Caco-2 (cell line): ENCODE measurements around the gene C3orf22. TPM values are rescaled to one million over a fixed set of nuclear protein-coding genes. Genes with fewer than 3 reads are reported as not detected.

Experiments
- BruUV-seq: library from RNA; stranded (reverse); fragments of 400-500 nt; replicated peaks from 2 replicates; lab custom pipeline; 2021; lab: Mats Ljungman, UMichigan
- CTCF ChIA-PET: fragments of 300-600 bp; sonication (Branson Sonifier 250); formaldehyde crosslinking; loops from one replicate; lab custom pipeline; 2022; ENCODE audit warnings: antibody characterized with exemption; lab: Charles Lee
- POLR2A ChIA-PET: fragments of 300-600 bp; sonication (Branson Sonifier 250); formaldehyde crosslinking; loops from one replicate; lab custom pipeline; 2022; ENCODE audit warnings: antibody characterized with exemption; lab: Charles Lee
- DNase-seq, 2 experiments: peaks; one replicate each; pipeline versions ENCODE4 v3.0.0 to v3.0.0-alpha.2; 2020 to 2022
- H3K27me3 ChIP-seq: replicated peaks from 2 replicates; pipeline ENCODE4 v1.6.0; 2011; ENCODE audit warnings: low read length; ENCODE audit not compliant: control insufficient read depth, insufficient read depth
- H3K36me3 ChIP-seq: 2 replicates; pipeline ENCODE4 v1.5.1; 2011; ENCODE audit warnings: low read length; ENCODE audit not compliant: control insufficient read depth, insufficient read depth
- H3K4me1 ChIP-seq: fragments of 250-450 bp; sonication (Bioruptor Pico); 2 replicates; pipeline ENCODE4 v1.5.1; 2020; ENCODE audit warnings: mild to moderate bottlenecking
- H3K4me3 ChIP-seq: 2 replicates; pipeline ENCODE4 v1.5.1; 2011; ENCODE audit warnings: low read depth, mild to moderate bottlenecking, control low read depth, low read length
- H3K9me3 ChIP-seq: fragments of 250-450 bp; sonication (Bioruptor Pico); 2 replicates; pipeline ENCODE4 v1.5.1; 2020; ENCODE audit warnings: mild to moderate bottlenecking, moderate library complexity
- H3K27ac Mint-ChIP-seq: one replicate; pipeline ENCODE4 v1.8.0; 2022; ENCODE audit warnings: mixed read lengths; ENCODE audit not compliant: unreplicated experiment
- H3K27me3 Mint-ChIP-seq: one replicate; pipeline ENCODE4 v1.8.0; 2022; ENCODE audit warnings: mixed read lengths; ENCODE audit not compliant: insufficient read depth, unreplicated experiment
- H3K36me3 Mint-ChIP-seq: one replicate; pipeline ENCODE4 v1.8.0; 2022; ENCODE audit warnings: mild to moderate bottlenecking, mixed read lengths; ENCODE audit not compliant: insufficient read depth, unreplicated experiment
- H3K4me1 Mint-ChIP-seq: one replicate; pipeline ENCODE4 v1.8.0; 2022; ENCODE audit warnings: low read depth, mixed read lengths; ENCODE audit not compliant: unreplicated experiment
- H3K4me3 Mint-ChIP-seq: one replicate; pipeline ENCODE4 v1.8.0; 2022; ENCODE audit warnings: mild to moderate bottlenecking, moderate library complexity, mixed read lengths; ENCODE audit not compliant: unreplicated experiment
- H3K9me3 Mint-ChIP-seq: one replicate; pipeline ENCODE4 v1.8.0; 2022; ENCODE audit warnings: mixed read lengths; ENCODE audit not compliant: unreplicated experiment
- CTCF ChIP-seq, 2 experiments: fragments of 200-600 bp in 1 of 2; IDR thresholded peaks; 1 replicate in 1 of 2; 2 replicates in 1 of 2; pipeline versions ENCODE4 v1.5.1 to v1.8.0; 2011 to 2022; ENCODE audit warnings: antibody characterized with exemption in 1 of 2, control low read depth in 1 of 2, inconsistent platforms in 1 of 2, low read depth in 1 of 2, low read length in 1 of 2, mild to moderate bottlenecking in 1 of 2, moderate library complexity in 1 of 2; ENCODE audit not compliant: insufficient read depth in 1 of 2, severe bottlenecking in 1 of 2, unreplicated experiment in 1 of 2
- intact Hi-C: fragments of 100-400 bp; cut with micrococcal nuclease; formaldehyde crosslinking; loops from one replicate; pipeline ENCODE4 v1.10.0; 2022; ENCODE audit not compliant: unreplicated experiment
- total RNA-seq: library from RNA; stranded (reverse); gene quantifications from 2 replicates; pipeline ENCODE4 v1.2.3, GENCODE V29; 2022

Gene C3orf22
- total RNA-seq, 1 experiment from 2014 or later, result not detected

GRCh38 chr3:126551121-126551838, 7.5 kb downstream of the C3orf22 start:
- H3K27me3 ChIP-seq, result no peaks in the 10 kb centered on the region
- BruUV-seq, result no TSS peak
- H3K9me3 Mint-ChIP-seq, result no peaks in the 10 kb centered on the region

GRCh38 chr3:126550488-126551051, 8.2 kb downstream of the C3orf22 start:
- intact Hi-C loops, result no loop called here
- Mint-ChIP-seq H3K4me1 (no peaks in the 10 kb centered on the region), H3K4me3 (no peak overlapping the region), H3K27ac (no peak overlapping the region), H3K27me3 (peaks cover 6% of the 10 kb centered on the region), H3K36me3 (no peaks in the 10 kb centered on the region), H3K9me3 (no peaks in the 10 kb centered on the region)
- no peak for DNase-seq
- Histone ChIP-seq H3K9me3 (no peaks in the 10 kb centered on the region), H3K27me3 (no peaks in the 10 kb centered on the region), H3K4me1 (no peaks in the 10 kb centered on the region), H3K4me3 (no peak overlapping the region), H3K36me3 (no peaks in the 10 kb centered on the region)
- ChIA-PET POLR2A (no interaction called here), CTCF (interaction anchor here (0.9 to 1.3 kb wide), 2 partner anchors 31 to 60 kb away, joined by 3 read pairs; no protein-coding TSS in a partner anchor)
- no peak for TF ChIP-seq CTCF (IDR thresholded peaks at IDR 0.05; ENCODE audit: insufficient read depth in 1 of 2, low read depth in 1 of 2, low read length in 1 of 2, severe bottlenecking in 1 of 2, unreplicated experiment in 1 of 2)
- no TSS peak for BruUV-seq

More at GRCh38 chr3:126551121-126551838, 7.5 kb downstream of the C3orf22 start:
- no peak for TF ChIP-seq CTCF (IDR thresholded peaks at IDR 0.05; ENCODE audit: insufficient read depth in 1 of 2, low read depth in 1 of 2, low read length in 1 of 2, severe bottlenecking in 1 of 2, unreplicated experiment in 1 of 2)
- no peak overlapping the region for H3K4me3 Mint-ChIP-seq
- H3K4me1 Mint-ChIP-seq, result no peaks in the 10 kb centered on the region
- POLR2A ChIA-PET, result no interaction called here
- no peaks in the 10 kb centered on the region for H3K9me3 ChIP-seq
- H3K4me3 ChIP-seq, result no peak overlapping the region
- CTCF ChIA-PET, result interaction anchor here (0.9 to 1.3 kb wide), 2 partner anchors 32 to 61 kb away, joined by 3 read pairs; no protein-coding TSS in a partner anchor
- no peaks in the 10 kb centered on the region for H3K36me3 Mint-ChIP-seq
- H3K27ac Mint-ChIP-seq, result no peak overlapping the region
- H3K36me3 ChIP-seq, result no peaks in the 10 kb centered on the region
- H3K27me3 Mint-ChIP-seq, result peaks cover 6% of the 10 kb centered on the region
- intact Hi-C loops, result no loop called here
- H3K4me1 ChIP-seq, result no peaks in the 10 kb centered on the region
- DNase-seq, result peak in 1 of 2 experiments; percentile 25

GRCh38 chr3:126549861-126550487, 8.8 kb downstream of the C3orf22 start:
- Histone ChIP-seq H3K4me3 (no peak overlapping the region), H3K27me3 (no peaks in the 10 kb centered on the region), H3K9me3 (no peaks in the 10 kb centered on the region), H3K4me1 (no peaks in the 10 kb centered on the region), H3K36me3 (no peaks in the 10 kb centered on the region)
- Mint-ChIP-seq H3K9me3 (no peaks in the 10 kb centered on the region), H3K4me1 (no peaks in the 10 kb centered on the region), H3K27me3 (peaks cover 6% of the 10 kb centered on the region), H3K36me3 (no peaks in the 10 kb centered on the region), H3K27ac (no peak overlapping the region), H3K4me3 (no peak overlapping the region)
- intact Hi-C loops, result no loop called here
- no TSS peak for BruUV-seq
- TF ChIP-seq CTCF (IDR thresholded peaks at IDR 0.05; ENCODE audit: insufficient read depth in 1 of 2, low read depth in 1 of 2, low read length in 1 of 2, severe bottlenecking in 1 of 2, unreplicated experiment in 1 of 2), result no peak
- ChIA-PET POLR2A (no interaction called here), CTCF (interaction anchor here (0.9 to 1.3 kb wide), 2 partner anchors 30 to 59 kb away, joined by 3 read pairs; no protein-coding TSS in a partner anchor)
- DNase-seq, result no peak
